Upper lobe of right lung (tissue), 1 donor: ENCODE results near the gene SLC2A13. TPM values are rescaled to one million over a fixed set of nuclear protein-coding genes. Genes with fewer than 3 reads are reported as not detected.

Experiments
- ATAC-seq: fragments of 200-7000 bp; cut with Tn5 transposase; one replicate; pipeline ENCODE4 v1.9.1; 2020; ENCODE audit warnings: mild to moderate bottlenecking, moderate library complexity
- DNase-seq: peaks from one replicate; pipeline ENCODE4 v3.0.0-alpha.2; 2020
- H3K27ac ChIP-seq: fragments of 200-600 bp; one replicate; pipeline ENCODE4 v1.8.0; 2022
- H3K27me3 ChIP-seq: fragments of 200-600 bp; one replicate; pipeline ENCODE4 v1.8.0; 2022; ENCODE audit warnings: mild to moderate bottlenecking
- H3K36me3 ChIP-seq: fragments of 200-600 bp; one replicate; pipeline ENCODE4 v1.8.0; 2022
- H3K4me1 ChIP-seq: fragments of 200-600 bp; one replicate; pipeline ENCODE4 v1.8.0; 2022
- H3K4me3 ChIP-seq: fragments of 200-600 bp; one replicate; pipeline ENCODE4 v1.8.0; 2022; ENCODE audit warnings: mild to moderate bottlenecking
- H3K9me3 ChIP-seq: fragments of 200-600 bp; one replicate; pipeline ENCODE4 v1.8.0; 2022
- CTCF ChIP-seq: fragments of 200-600 bp; IDR thresholded peaks from one replicate; pipeline ENCODE4 v1.8.0; 2022; ENCODE audit warnings: antibody characterized with exemption
- intact Hi-C: fragments of 100-400 bp; cut with DNase I; formaldehyde crosslinking; loops from one replicate; pipeline ENCODE4 v1.11.0; 2022
- total RNA-seq: library from RNA; stranded (reverse); fragmentation: NEBNext Ultra II Directional; extraction: Animal tissue kit (Norgen Biotek cat#: 25700); gene quantifications from one replicate; pipeline ENCODE4 v1.2.1, GENCODE V29; 2021
- donor health status: DM: no; HTN: yes; CAD: no; lungs with severe emphysema.

The SLC2A13 gene
- total RNA-seq, 1 donor from 2014 or later = 11.3 TPM

- H3K4me1 ChIP-seq = no peaks in the 10 kb centered on the region
- no peak for TF ChIP-seq CTCF
These were observed 7.3 kb downstream of the SLC2A13 start for GRCh38 chr12:40098406-40099145.

GRCh38 chr12:40093512-40093911 is 12.4 kb downstream of the SLC2A13 start:
- H3K27me3 ChIP-seq = no peaks in the 10 kb centered on the region
- ATAC-seq (no peak), DNase-seq (no peak)
- H3K9me3 ChIP-seq = no peaks in the 10 kb centered on the region
- intact Hi-C loops = no loop called here
- no peaks in the 10 kb centered on the region for H3K4me1 ChIP-seq
- no peak overlapping the region for H3K4me3 ChIP-seq
- TF ChIP-seq CTCF = no peak
- H3K27ac ChIP-seq = no peak overlapping the region
- H3K36me3 ChIP-seq = no peaks in the 10 kb centered on the region

More at GRCh38 chr12:40098406-40099145, 7.3 kb downstream of the SLC2A13 start:
- Histone ChIP-seq H3K4me3 (no peak overlapping the region), H3K27ac (no peak overlapping the region), H3K36me3 (no peaks in the 10 kb centered on the region), H3K9me3 (no peaks in the 10 kb centered on the region), H3K27me3 (no peaks in the 10 kb centered on the region)
- intact Hi-C loops = no loop called here
- ATAC-seq = no peak
- no peak for DNase-seq

- H3K27ac ChIP-seq = no peak overlapping the region
- H3K27me3 ChIP-seq = no peaks in the 10 kb centered on the region
- DNase-seq = no peak
- no peak for TF ChIP-seq CTCF
- H3K36me3 ChIP-seq = no peaks in the 10 kb centered on the region
- no peak overlapping the region for H3K4me3 ChIP-seq
- no peak for ATAC-seq
- no peaks in the 10 kb centered on the region for H3K4me1 ChIP-seq
- no peaks in the 10 kb centered on the region for H3K9me3 ChIP-seq
- intact Hi-C loops = no loop called here
These were observed 19.4 kb downstream of the SLC2A13 start for GRCh38 chr12:40086471-40086870.

GRCh38 chr12:40078266-40078665 is 27.6 kb downstream of the SLC2A13 start:
- Histone ChIP-seq H3K9me3 (no peaks in the 10 kb centered on the region), H3K27me3 (no peaks in the 10 kb centered on the region), H3K36me3 (no peaks in the 10 kb centered on the region), H3K4me3 (no peak overlapping the region), H3K27ac (no peak overlapping the region), H3K4me1 (no peaks in the 10 kb centered on the region)
- no peak for TF ChIP-seq CTCF
- no peak for DNase-seq
- no peak for ATAC-seq
- intact Hi-C loops = no loop called here

GRCh38 chr12:40075458-40075857 is 30.4 kb downstream of the SLC2A13 start:
- H3K4me3 ChIP-seq = no peak overlapping the region
- intact Hi-C loops = no loop called here
- no peaks in the 10 kb centered on the region for H3K27me3 ChIP-seq
- DNase-seq = no peak
- no peak overlapping the region for H3K27ac ChIP-seq
- TF ChIP-seq CTCF = no peak
- no peaks in the 10 kb centered on the region for H3K4me1 ChIP-seq
- ATAC-seq = no peak
- no peaks in the 10 kb centered on the region for H3K9me3 ChIP-seq
- H3K36me3 ChIP-seq = no peaks in the 10 kb centered on the region
